Skeletal muscle satellite cell (primary cell): ENCODE measurements around the gene MIAT.
A peak's percentile ranks its signal among the peaks of the same experiment; 100 is the strongest.

Experiments
- H3K27me3 ChIP-seq: 2 replicates; pipeline ENCODE4 v1.7.0; 2013; ENCODE audit warnings: low read length; ENCODE audit not compliant: control insufficient read depth, insufficient read depth
- H3K36me3 ChIP-seq: 2 replicates; pipeline ENCODE4 v1.7.0; 2013; ENCODE audit warnings: mild to moderate bottlenecking, control low read depth, low read length; ENCODE audit not compliant: insufficient read depth
- H3K4me1 ChIP-seq: 2 replicates; pipeline ENCODE4 v1.7.0; 2013; ENCODE audit warnings: low read length; ENCODE audit not compliant: control insufficient read depth, insufficient read depth
- H3K4me2 ChIP-seq: 2 replicates; pipeline ENCODE4 v1.7.0; 2013; ENCODE audit warnings: mild to moderate bottlenecking, low read length
- H3K4me3 ChIP-seq: 2 replicates; pipeline ENCODE4 v1.7.0; 2013; ENCODE audit warnings: low read length
- H3K9ac ChIP-seq: 2 replicates; pipeline ENCODE4 v1.7.0; 2013; ENCODE audit warnings: mild to moderate bottlenecking, low read depth, low read length, moderate library complexity
- H3K9me3 ChIP-seq: replicated peaks from 2 replicates; pipeline ENCODE4 v1.7.0; 2013; ENCODE audit warnings: mild to moderate bottlenecking, control low read depth, low read length

MIAT gene

DNA sequence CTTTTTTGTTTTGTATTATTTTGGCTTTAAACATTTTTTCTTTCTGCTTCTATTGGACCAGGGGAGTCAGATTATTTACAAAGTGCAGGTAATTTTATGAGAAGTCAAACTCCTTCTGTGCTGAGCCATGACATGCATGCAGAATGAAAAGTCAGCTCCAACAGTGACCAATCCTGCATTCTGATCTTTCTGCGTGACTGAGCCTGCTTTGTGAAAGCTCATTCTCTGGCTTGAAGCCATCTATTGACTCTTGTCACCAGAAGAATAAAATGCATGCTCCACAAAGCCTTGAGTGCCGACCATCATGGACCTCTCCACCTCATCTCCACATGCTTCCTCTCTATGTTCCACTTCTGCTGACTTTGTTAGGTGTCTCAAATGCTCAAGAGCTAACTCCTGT lies 50.2 kb downstream of the MIAT start:
- no peaks in the 10 kb centered on the region for H3K36me3 ChIP-seq
- no peak overlapping the region for H3K4me2 ChIP-seq
- H3K27me3 ChIP-seq, result no peaks in the 10 kb centered on the region
- peaks cover 2% of the 10 kb centered on the region for H3K9me3 ChIP-seq
- H3K9ac ChIP-seq, result no peak overlapping the region
- peaks cover 30% of the 10 kb centered on the region for H3K4me1 ChIP-seq
- H3K4me3 ChIP-seq, result no peak overlapping the region

DNA sequence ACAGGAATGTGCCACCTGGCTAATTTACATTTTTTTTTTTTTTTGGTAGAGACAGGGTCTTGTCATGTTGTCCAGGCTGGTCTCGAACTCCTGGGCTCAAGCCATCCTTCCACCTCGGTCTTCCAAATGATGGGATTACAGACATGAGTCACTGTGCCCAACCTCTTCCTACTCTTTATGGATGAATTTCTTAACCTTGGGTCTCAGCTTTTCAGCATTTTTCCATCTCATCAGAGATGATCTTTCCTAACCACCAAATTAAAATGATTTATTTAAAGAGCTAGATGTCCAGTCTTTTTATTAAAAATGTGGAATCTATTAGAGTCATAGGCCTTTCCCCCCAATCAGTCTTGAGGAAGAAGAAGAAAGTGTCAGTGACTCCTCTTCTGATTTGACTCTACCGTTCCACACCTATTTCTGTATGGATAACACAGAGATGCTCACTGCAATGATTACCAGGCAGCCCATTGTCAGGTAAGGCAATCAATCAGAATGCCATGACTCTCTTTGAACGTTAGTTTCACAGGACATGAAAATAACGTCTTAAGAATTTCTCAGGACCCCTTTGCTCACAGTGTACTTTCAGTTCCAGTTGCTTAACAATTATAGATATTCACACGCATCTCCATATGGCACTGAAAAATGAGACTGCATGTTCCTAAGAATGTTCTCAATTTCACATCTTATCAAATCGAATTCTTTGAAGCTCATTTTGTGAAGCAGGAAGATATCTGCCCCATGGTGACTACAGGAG lies 51.0 kb downstream of the MIAT start:
- Histone ChIP-seq H3K36me3 (no peaks in the 10 kb centered on the region), H3K9me3 (no peaks in the 10 kb centered on the region), H3K4me2 (no peak overlapping the region), H3K9ac (no peak overlapping the region), H3K4me1 (peaks cover 27% of the 10 kb centered on the region), H3K4me3 (no peak overlapping the region), H3K27me3 (no peaks in the 10 kb centered on the region)

DNA sequence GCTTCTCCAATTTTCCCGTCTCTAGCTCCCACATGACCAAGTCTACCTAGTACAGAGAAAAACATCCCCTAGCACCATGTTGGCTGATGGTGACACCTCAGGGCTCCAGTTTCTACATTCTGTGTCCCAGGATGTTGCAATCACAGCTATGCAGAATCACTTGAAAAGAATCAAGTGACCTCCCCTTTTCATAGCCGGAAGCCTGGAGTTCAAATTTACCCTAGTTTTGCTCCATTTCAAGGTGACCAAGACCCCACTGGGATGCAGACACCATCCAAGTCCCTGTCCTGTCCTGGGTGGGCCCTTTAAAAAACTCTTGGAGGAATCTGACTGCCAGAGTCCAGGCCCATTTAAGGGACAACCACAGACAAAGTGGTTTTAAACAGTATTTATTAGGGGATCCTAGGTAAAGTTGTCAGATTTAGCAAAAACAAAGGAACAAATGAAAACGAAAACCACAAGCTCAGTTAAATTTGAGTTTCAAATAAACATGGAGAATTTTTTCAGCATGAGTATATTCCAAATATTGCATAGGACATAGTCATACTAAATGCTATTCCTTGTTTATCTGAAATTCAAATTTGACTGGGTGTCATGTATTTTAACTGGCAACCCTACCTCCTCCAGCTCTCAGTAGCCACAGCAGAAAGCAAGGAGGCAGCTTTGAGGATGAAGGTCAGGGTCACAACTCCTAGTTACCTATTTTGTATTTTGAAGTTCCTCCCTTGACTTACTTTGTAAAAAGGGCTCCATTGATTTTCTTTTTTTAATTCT lies 52.4 kb downstream of the MIAT start:
- no peaks in the 10 kb centered on the region for H3K36me3 ChIP-seq
- H3K4me2 ChIP-seq, result peak overlapping the region; percentile 51
- peak overlapping the region; percentile 60 for H3K9ac ChIP-seq
- H3K4me3 ChIP-seq, result no peak overlapping the region
- peaks cover 38% of the 10 kb centered on the region for H3K4me1 ChIP-seq
- no peaks in the 10 kb centered on the region for H3K27me3 ChIP-seq
- H3K9me3 ChIP-seq, result no peaks in the 10 kb centered on the region

- H3K9ac ChIP-seq, result no peak overlapping the region
- H3K27me3 ChIP-seq, result no peaks in the 10 kb centered on the region
- no peaks in the 10 kb centered on the region for H3K9me3 ChIP-seq
- no peaks in the 10 kb centered on the region for H3K36me3 ChIP-seq
- no peak overlapping the region for H3K4me3 ChIP-seq
- H3K4me2 ChIP-seq, result no peak overlapping the region
- peaks cover 38% of the 10 kb centered on the region for H3K4me1 ChIP-seq
These were observed 54.0 kb downstream of the MIAT start for GRCh38 chr22:26711205-26711963.

- no peak overlapping the region for H3K4me2 ChIP-seq
- no peak overlapping the region for H3K9ac ChIP-seq
- no peaks in the 10 kb centered on the region for H3K36me3 ChIP-seq
- no peaks in the 10 kb centered on the region for H3K27me3 ChIP-seq
- no peak overlapping the region for H3K4me3 ChIP-seq
- peaks cover 38% of the 10 kb centered on the region for H3K4me1 ChIP-seq
- no peaks in the 10 kb centered on the region for H3K9me3 ChIP-seq
These were observed 54.8 kb downstream of the MIAT start for GRCh38 chr22:26712158-26712557.

GRCh38 chr22:26713823-26714449 lies 56.5 kb downstream of the MIAT start:
- Histone ChIP-seq H3K36me3 (no peaks in the 10 kb centered on the region), H3K9ac (peak overlapping the region; percentile 54)

DNA sequence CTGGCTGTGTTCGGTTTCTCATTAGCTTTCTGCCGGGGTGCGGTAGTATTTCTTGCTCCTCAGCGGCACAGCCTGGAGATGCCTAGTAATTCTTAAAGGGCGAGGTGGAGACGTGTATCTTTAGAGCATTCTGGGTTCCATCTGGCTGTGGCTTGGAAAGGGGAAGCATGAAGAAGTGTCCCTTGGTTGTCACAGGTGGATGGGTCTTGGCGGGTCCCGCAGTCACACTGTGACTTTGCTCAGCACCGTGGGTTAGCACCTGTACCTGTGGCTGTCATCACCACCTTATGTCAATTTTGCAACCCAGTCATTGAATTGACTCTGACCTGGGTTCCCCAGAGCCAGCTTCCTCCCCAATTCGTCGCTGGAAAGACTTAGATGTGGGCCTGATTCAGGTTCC lies 57.6 kb downstream of the MIAT start:
- peaks cover 40% of the 10 kb centered on the region for H3K4me1 ChIP-seq
- no peaks in the 10 kb centered on the region for H3K27me3 ChIP-seq
- no peak overlapping the region for H3K9ac ChIP-seq

More at GRCh38 chr22:26713823-26714449, 56.5 kb downstream of the MIAT start:
- Histone ChIP-seq H3K4me1 (peaks cover 40% of the 10 kb centered on the region), H3K9me3 (no peaks in the 10 kb centered on the region), H3K27me3 (no peaks in the 10 kb centered on the region), H3K4me3 (peak overlapping the region; percentile 22), H3K4me2 (peak overlapping the region; percentile 58)

GRCh38 chr22:26715392-26715936 lies 58.1 kb downstream of the MIAT start:
- Histone ChIP-seq H3K9ac (no peak overlapping the region), H3K4me1 (peaks cover 39% of the 10 kb centered on the region), H3K9me3 (no peaks in the 10 kb centered on the region), H3K36me3 (no peaks in the 10 kb centered on the region), H3K4me3 (no peak overlapping the region), H3K27me3 (no peaks in the 10 kb centered on the region), H3K4me2 (no peak overlapping the region)

More for the DNA sequence above, 57.6 kb downstream of the MIAT start:
- Histone ChIP-seq H3K9me3 (no peaks in the 10 kb centered on the region), H3K36me3 (no peaks in the 10 kb centered on the region), H3K4me3 (no peak overlapping the region), H3K4me2 (no peak overlapping the region)

DNA sequence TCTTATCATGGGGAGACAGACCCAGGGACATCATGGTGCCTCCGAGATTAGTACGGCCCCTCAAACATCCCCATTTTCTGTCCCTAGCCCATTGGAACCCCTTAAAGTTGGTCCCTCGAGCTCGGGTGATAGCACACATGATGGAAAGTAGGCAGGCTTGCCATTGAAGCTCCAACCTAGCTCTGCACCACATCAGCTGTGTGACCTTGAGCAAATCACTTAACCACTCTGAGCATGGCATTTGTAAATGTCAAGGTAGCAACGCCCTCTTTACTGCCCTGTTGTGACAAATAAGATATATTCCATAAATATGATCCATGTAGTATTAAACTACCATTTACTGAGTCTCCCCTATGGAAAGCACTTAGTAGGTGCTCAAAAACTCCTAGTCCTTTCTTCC lies 61.1 kb downstream of the MIAT start:
- no peak overlapping the region for H3K4me3 ChIP-seq
- peaks cover 50% of the 10 kb centered on the region for H3K4me1 ChIP-seq
- no peaks in the 10 kb centered on the region for H3K27me3 ChIP-seq
- peak overlapping the region; percentile 7 for H3K9ac ChIP-seq
- H3K4me2 ChIP-seq, result peak overlapping the region; percentile 49
- no peaks in the 10 kb centered on the region for H3K9me3 ChIP-seq
- H3K36me3 ChIP-seq, result no peaks in the 10 kb centered on the region

DNA sequence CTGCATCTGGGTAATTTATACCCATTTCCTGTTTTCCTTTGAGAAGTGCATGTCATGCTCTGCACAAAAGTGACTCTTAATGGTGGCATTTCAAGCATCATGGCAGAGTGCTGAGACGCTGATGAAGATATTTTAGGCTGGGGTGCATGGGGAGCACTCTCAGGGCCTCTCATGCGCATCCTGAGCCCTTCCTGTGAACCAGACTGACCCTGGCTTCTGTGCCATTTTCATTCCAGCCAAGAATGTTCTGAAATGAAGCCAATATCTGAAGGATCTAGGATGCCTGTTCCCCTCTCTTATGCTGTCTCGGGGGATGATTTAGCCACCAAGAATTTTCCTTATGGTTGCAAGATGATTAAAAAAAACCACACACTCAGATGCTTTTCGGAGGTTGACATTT lies 61.5 kb downstream of the MIAT start:
- peaks cover 46% of the 10 kb centered on the region for H3K4me1 ChIP-seq
- H3K4me3 ChIP-seq, result no peak overlapping the region
- peak overlapping the region; percentile 63 for H3K9ac ChIP-seq
- no peaks in the 10 kb centered on the region for H3K9me3 ChIP-seq
- H3K4me2 ChIP-seq, result peak overlapping the region; percentile 49
- no peaks in the 10 kb centered on the region for H3K27me3 ChIP-seq
- H3K36me3 ChIP-seq, result no peaks in the 10 kb centered on the region

GRCh38 chr22:26722159-26722558 lies 64.8 kb downstream of the MIAT start:
- no peaks in the 10 kb centered on the region for H3K36me3 ChIP-seq
- H3K27me3 ChIP-seq, result no peaks in the 10 kb centered on the region
- no peaks in the 10 kb centered on the region for H3K9me3 ChIP-seq
- peak overlapping the region; percentile 11 for H3K9ac ChIP-seq
- H3K4me2 ChIP-seq, result peak overlapping the region; percentile 53
- H3K4me1 ChIP-seq, result peaks cover 36% of the 10 kb centered on the region
- peak overlapping the region; percentile 39 for H3K4me3 ChIP-seq
